GM06990 (cell line): Measurements from ENCODE around the gene MRPL40.

ENCODE experiments used
- DNase-seq: peaks from one replicate; pipeline ENCODE4 v3.0.0-alpha.2; 2011; ENCODE audit not compliant: insufficient read length; ENCODE audit errors: extremely low read depth
- H3K27me3 ChIP-seq: replicated peaks from 2 replicates; pipeline ENCODE4 v1.6.0; 2011; ENCODE audit warnings: low read length; ENCODE audit not compliant: control insufficient read depth, insufficient read depth
- H3K36me3 ChIP-seq: 2 replicates; pipeline ENCODE4 v1.5.1; 2011; ENCODE audit warnings: low read length; ENCODE audit not compliant: control insufficient read depth, insufficient read depth
- H3K4me3 ChIP-seq: replicated peaks from 2 replicates; pipeline ENCODE4 v1.5.1; 2011; ENCODE audit warnings: low read depth, mild to moderate bottlenecking, control low read depth, low read length
- CTCF ChIP-seq: IDR thresholded peaks from 2 replicates; pipeline ENCODE4 v1.5.1; 2011; ENCODE audit warnings: low read length, control low read depth, mild to moderate bottlenecking, inconsistent platforms; ENCODE audit not compliant: insufficient read depth, poor library complexity, severe bottlenecking

MRPL40 gene

GRCh38 chr22:19397734-19398104 lies 34.6 kb upstream of the MRPL40 start:
- DNase-seq: no peak
- peaks cover 25% of the 10 kb centered on the region for H3K36me3 ChIP-seq
- H3K4me3 ChIP-seq: no peak overlapping the region
- TF ChIP-seq CTCF: no peak
- H3K27me3 ChIP-seq: no peaks in the 10 kb centered on the region

GRCh38 chr22:19398206-19398605 lies 34.1 kb upstream of the MRPL40 start:
- H3K27me3 ChIP-seq: no peaks in the 10 kb centered on the region
- H3K4me3 ChIP-seq: no peak overlapping the region
- DNase-seq: no peak
- no peak for TF ChIP-seq CTCF
- peaks cover 22% of the 10 kb centered on the region for H3K36me3 ChIP-seq

DNA sequence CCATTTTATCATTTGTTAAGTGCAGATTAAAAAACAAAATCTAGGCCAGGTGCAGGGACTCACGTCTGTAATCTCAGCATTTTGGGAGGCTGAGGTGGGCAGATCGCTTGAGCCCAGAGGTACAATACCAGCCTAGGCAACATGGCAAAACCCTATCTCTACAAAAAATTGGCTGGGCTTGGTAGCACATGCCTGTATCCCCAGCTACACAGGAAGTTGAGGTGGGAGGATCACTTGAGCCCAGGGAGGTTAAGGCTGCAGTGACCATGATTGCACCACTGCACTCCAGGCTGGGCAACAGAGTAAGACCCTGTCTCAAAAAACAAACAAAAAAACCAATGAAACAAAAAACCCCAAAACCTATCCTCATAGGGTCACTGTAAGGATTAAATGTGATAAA lies 33.7 kb upstream of the MRPL40 start:
- no peak for DNase-seq
- Histone ChIP-seq H3K36me3 (peaks cover 22% of the 10 kb centered on the region), H3K27me3 (no peaks in the 10 kb centered on the region), H3K4me3 (no peak overlapping the region)
- TF ChIP-seq CTCF: no peak

GRCh38 chr22:19400881-19401280 lies 31.5 kb upstream of the MRPL40 start:
- H3K4me3 ChIP-seq: no peak overlapping the region
- H3K27me3 ChIP-seq: no peaks in the 10 kb centered on the region
- peaks cover 18% of the 10 kb centered on the region for H3K36me3 ChIP-seq
- no peak for TF ChIP-seq CTCF
- no peak for DNase-seq

GRCh38 chr22:19401483-19401882 lies 30.9 kb upstream of the MRPL40 start:
- no peak overlapping the region for H3K4me3 ChIP-seq
- TF ChIP-seq CTCF: no peak
- H3K27me3 ChIP-seq: no peaks in the 10 kb centered on the region
- DNase-seq: no peak
- peaks cover 19% of the 10 kb centered on the region for H3K36me3 ChIP-seq

GRCh38 chr22:19402642-19403191 lies 29.6 kb upstream of the MRPL40 start:
- no peaks in the 10 kb centered on the region for H3K27me3 ChIP-seq
- peaks cover 11% of the 10 kb centered on the region for H3K36me3 ChIP-seq
- DNase-seq: no peak
- TF ChIP-seq CTCF: no peak
- H3K4me3 ChIP-seq: no peak overlapping the region
